ENCODE data around the gene TFR2.

GRCh38 chr7:100585511-100586265, 55.7 kb downstream of the TFR2 start, which contains the start of gene LRCH4:
- TF ChIP-seq, protein P1, sequence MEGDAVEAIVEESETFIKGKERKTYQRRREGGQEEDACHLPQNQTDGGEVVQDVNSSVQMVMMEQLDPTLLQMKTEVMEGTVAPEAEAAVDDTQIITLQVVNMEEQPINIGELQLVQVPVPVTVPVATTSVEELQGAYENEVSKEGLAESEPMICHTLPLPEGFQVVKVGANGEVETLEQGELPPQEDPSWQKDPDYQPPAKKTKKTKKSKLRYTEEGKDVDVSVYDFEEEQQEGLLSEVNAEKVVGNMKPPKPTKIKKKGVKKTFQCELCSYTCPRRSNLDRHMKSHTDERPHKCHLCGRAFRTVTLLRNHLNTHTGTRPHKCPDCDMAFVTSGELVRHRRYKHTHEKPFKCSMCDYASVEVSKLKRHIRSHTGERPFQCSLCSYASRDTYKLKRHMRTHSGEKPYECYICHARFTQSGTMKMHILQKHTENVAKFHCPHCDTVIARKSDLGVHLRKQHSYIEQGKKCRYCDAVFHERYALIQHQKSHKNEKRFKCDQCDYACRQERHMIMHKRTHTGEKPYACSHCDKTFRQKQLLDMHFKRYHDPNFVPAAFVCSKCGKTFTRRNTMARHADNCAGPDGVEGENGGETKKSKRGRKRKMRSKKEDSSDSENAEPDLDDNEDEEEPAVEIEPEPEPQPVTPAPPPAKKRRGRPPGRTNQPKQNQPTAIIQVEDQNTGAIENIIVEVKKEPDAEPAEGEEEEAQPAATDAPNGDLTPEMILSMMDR (conservative IDR thresholded peaks at IDR 0.05; ENCODE audit: low read depth, low read length), result no peak
- no peak for TF ChIP-seq BHLHE40 (IDR thresholded peaks at IDR 0.05; ENCODE audit: low read depth, low read length)
- TF ChIP-seq POLR2A (IDR thresholded peaks at IDR 0.05; ENCODE audit: low read depth, low read length), result peak; percentile 98
- TF ChIP-seq MAZ (IDR thresholded peaks at IDR 0.05; ENCODE audit: borderline replicate concordance, low read depth, low read length), result peak; percentile 99
- TF ChIP-seq RCOR1 (IDR thresholded peaks at IDR 0.05; ENCODE audit: insufficient replicate concordance, low read length), result no peak
- TF ChIP-seq MAFK (IDR thresholded peaks at IDR 0.05; ENCODE audit: low read depth, low read length), result no peak
- peak; percentile 37; the same call in 1 of the 2 replicates for TF ChIP-seq MXI1 (IDR thresholded peaks at IDR 0.05; ENCODE audit: borderline replicate concordance, low read depth, low read length)
- no peak for TF ChIP-seq CEBPB (IDR thresholded peaks at IDR 0.05; ENCODE audit: low read depth, low read length)
- no peak for TF ChIP-seq SMC3 (IDR thresholded peaks at IDR 0.05; ENCODE audit: low read depth, low read length)
- TF ChIP-seq RAD21 (IDR thresholded peaks at IDR 0.05; ENCODE audit: low read length), result no peak

Measured in IMR-90 (cell line).